Measurements from ENCODE around the gene HSPB7. TPM values are rescaled to one million over a fixed set of nuclear protein-coding genes. Genes with fewer than 3 reads are reported as not detected.
"Not testable (repeated sequence)": the region's sequence is repeated elsewhere in the genome, so short reads cannot be mapped to it uniquely, and the experiment has no call there.

The HSPB7 gene
- not detected for total RNA-seq

DNA sequence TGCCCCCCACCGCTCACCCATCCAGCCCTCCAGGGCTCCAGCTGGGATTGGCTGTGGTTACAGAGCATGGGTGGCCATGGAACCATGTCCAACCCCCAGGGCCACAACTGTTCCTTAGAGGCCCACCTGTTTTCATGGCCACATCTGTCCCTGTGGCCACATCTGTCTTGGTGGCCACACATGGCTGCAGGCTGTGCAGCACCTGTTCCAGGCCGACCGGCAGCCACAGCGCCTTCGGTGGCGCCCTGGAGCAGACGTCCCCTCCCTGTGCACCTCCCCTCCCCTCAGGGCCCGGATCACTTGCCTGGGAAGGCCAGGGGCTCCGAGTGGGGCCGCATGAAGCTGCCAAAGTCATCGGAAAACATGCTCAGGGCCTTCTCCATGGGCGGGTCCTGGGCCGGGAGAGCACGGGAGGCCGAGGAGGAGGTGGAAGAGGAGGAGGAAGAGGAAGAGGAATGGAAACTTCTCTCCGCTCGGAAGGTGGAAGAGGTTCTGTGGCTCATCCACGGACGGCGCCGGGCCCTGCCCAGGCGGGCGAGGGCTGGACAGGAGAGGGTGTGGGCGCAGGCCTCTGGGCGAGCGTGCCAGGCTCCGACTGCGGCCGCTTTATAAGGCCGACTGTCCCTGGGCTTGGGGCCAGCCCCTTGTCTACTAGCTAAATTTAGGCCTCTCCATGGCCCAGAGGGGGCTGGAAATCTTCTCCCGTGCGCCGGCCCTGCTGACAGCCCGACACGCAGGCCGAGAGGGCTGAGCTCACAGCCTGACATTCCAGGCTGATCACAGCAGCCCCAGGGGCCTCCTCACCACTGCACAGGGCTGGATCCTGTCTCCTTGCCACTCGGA is at the start of gene HSPB7:
TSS of gene HSPB7 (minus strand) at position 583 of the 843 bp plus-strand sequence. CDS start at position 503, 80 bp downstream.
- Mint-ChIP-seq H3K4me1 (ENCODE audit: low read depth) (peaks cover 3% of the 10 kb centered on the region), H3K36me3 (ENCODE audit: low read depth) (no peaks in the 10 kb centered on the region), H3K27ac (no peak within 1 kb of the TSS), H3K27me3 (ENCODE audit: low read depth) (no peaks in the 10 kb centered on the region), H3K9me3 (no peaks in the 10 kb centered on the region), H3K4me3 (no peak within 1 kb of the TSS)
- intact Hi-C loops (cut with micrococcal nuclease) = no loop called here
- no peak for DNase-seq
- CTCF ChIA-PET = no interaction called here

GRCh38 chr1:16067127-16067768 is 49.4 kb upstream of the HSPB7 start:
- Mint-ChIP-seq H3K4me1 (ENCODE audit: low read depth) (peaks cover 4% of the 10 kb centered on the region), H3K9me3 (no peaks in the 10 kb centered on the region), H3K36me3 (ENCODE audit: low read depth) (no peaks in the 10 kb centered on the region), H3K4me3 (no peak overlapping the region), H3K27me3 (ENCODE audit: low read depth) (no peaks in the 10 kb centered on the region), H3K27ac (no peak overlapping the region)
- DNase-seq = no peak
- CTCF ChIA-PET = interaction anchor here (0.5 to 2.5 kb wide), 3 partner anchors 15 to 123 kb away, joined by 3 to 7 read pairs (median 4); no protein-coding TSS in a partner anchor
- intact Hi-C loops (cut with micrococcal nuclease) = no loop called here

GRCh38 chr1:16066245-16066644 is 48.4 kb upstream of the HSPB7 start:
- H3K4me3 Mint-ChIP-seq = no peak overlapping the region
- no peak overlapping the region for H3K27ac Mint-ChIP-seq
- H3K27me3 Mint-ChIP-seq (ENCODE audit: low read depth) = no peaks in the 10 kb centered on the region
- H3K36me3 Mint-ChIP-seq (ENCODE audit: low read depth) = no peaks in the 10 kb centered on the region
- DNase-seq = no peak
- intact Hi-C loops (cut with micrococcal nuclease) = no loop called here
- CTCF ChIA-PET = no interaction called here
- H3K9me3 Mint-ChIP-seq = no peaks in the 10 kb centered on the region
- peaks cover 4% of the 10 kb centered on the region for H3K4me1 Mint-ChIP-seq (ENCODE audit: low read depth)

GRCh38 chr1:16065269-16065576 is 47.4 kb upstream of the HSPB7 start:
- Mint-ChIP-seq H3K9me3 (no peaks in the 10 kb centered on the region), H3K27ac (no peak overlapping the region), H3K4me3 (no peak overlapping the region), H3K36me3 (ENCODE audit: low read depth) (no peaks in the 10 kb centered on the region), H3K27me3 (ENCODE audit: low read depth) (no peaks in the 10 kb centered on the region), H3K4me1 (ENCODE audit: low read depth) (peaks cover 3% of the 10 kb centered on the region)
- no peak for DNase-seq
- CTCF ChIA-PET = interaction anchor here (1.0 to 1.4 kb wide), 2 partner anchors 8 to 121 kb away, joined by 3 to 6 read pairs; partner anchors contain the start of gene FAM131C
- intact Hi-C loops (cut with micrococcal nuclease) = no loop called here

DNA sequence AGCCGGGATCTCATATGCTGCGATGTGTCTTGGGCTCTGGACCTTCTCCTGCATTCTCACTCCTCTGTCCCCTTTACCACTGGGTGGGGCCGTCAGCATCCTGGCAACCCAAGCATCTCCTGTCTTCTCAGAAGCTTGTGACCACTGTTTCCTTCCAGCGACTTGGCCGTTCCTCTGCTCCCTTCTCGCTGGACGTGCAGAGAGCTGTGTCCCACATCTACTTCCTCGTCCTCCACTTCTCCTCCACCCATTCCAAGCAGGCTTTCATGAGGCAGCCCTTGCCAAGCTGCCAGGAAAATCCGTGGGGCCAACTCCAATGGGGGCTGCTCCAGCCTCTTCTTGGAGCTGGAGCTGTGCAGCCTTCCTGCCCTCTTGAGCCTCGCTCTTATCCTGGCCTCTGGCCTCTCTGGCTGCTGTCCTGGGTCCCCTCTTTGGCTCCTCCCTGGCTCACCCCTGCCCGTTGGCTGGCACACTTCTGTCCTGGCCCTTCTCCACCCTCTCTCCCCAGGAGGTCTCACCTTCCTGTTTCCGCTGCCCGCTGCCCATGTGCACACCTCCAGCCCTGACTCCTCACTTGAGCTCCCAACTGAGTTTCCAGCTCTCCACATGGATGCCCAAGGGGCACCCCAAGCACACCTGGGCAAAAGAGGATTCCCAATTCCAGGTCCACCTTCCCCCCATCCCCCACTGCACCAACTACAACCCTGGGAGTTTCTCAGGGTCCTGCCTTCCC is 46.9 kb upstream of the HSPB7 start:
- intact Hi-C loops (cut with micrococcal nuclease) = no loop called here
- Mint-ChIP-seq H3K27ac (no peak overlapping the region), H3K4me1 (ENCODE audit: low read depth) (no peaks in the 10 kb centered on the region), H3K4me3 (no peak overlapping the region), H3K27me3 (ENCODE audit: low read depth) (no peaks in the 10 kb centered on the region), H3K36me3 (ENCODE audit: low read depth) (no peaks in the 10 kb centered on the region), H3K9me3 (no peaks in the 10 kb centered on the region)
- CTCF ChIA-PET = interaction anchor here (1.0 to 1.4 kb wide), 2 partner anchors 9 to 122 kb away, joined by 3 to 6 read pairs; partner anchors contain the start of gene FAM131C
- DNase-seq = no peak

GRCh38 chr1:16063921-16064320 is 46.1 kb upstream of the HSPB7 start:
- Mint-ChIP-seq H3K4me3 (no peak overlapping the region), H3K36me3 (ENCODE audit: low read depth) (no peaks in the 10 kb centered on the region), H3K4me1 (ENCODE audit: low read depth) (no peaks in the 10 kb centered on the region), H3K27me3 (ENCODE audit: low read depth) (no peaks in the 10 kb centered on the region), H3K27ac (no peak overlapping the region), H3K9me3 (no peaks in the 10 kb centered on the region)
- CTCF ChIA-PET = interaction anchor here (1.4 kb wide), 1 partner anchor 10 kb away, joined by 6 read pairs; the partner anchor contains the start of gene FAM131C
- DNase-seq = no peak
- intact Hi-C loops (cut with micrococcal nuclease) = no loop called here

GRCh38 chr1:16063226-16063829 is 45.5 kb upstream of the HSPB7 start:
- DNase-seq = no peak
- Mint-ChIP-seq H3K4me3 (no peak overlapping the region), H3K36me3 (ENCODE audit: low read depth) (no peaks in the 10 kb centered on the region), H3K4me1 (ENCODE audit: low read depth) (no peaks in the 10 kb centered on the region), H3K27ac (no peak overlapping the region), H3K27me3 (ENCODE audit: low read depth) (no peaks in the 10 kb centered on the region), H3K9me3 (no peaks in the 10 kb centered on the region)
- CTCF ChIA-PET = no interaction called here
- intact Hi-C loops (cut with micrococcal nuclease) = no loop called here

DNA sequence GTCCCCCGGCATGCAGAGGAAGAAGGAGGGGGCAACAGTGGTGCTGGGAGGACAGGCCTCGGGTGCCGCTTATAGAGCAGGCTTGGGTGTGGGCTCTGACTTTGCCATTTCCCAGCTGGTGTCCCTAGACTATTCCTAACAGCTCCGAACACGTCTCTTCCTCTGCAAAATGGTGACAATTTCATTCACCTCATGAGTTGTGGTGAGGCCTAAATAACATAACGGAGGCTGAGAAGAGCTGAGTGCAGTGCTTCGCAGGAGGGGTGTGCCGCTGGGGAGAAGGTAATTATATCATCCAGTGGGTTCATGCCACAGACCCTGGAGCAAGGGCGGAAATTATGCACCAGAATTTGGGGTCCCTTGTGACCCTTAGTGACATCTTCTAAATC is 44.8 kb upstream of the HSPB7 start:
- DNase-seq; H3K4me3 Mint-ChIP-seq; H3K9me3 Mint-ChIP-seq; H3K4me1 Mint-ChIP-seq (ENCODE audit: low read depth); H3K27ac Mint-ChIP-seq; H3K27me3 Mint-ChIP-seq (ENCODE audit: low read depth); H3K36me3 Mint-ChIP-seq (ENCODE audit: low read depth); intact Hi-C loops (cut with micrococcal nuclease); CTCF ChIA-PET: not testable (repeated sequence)

- H3K36me3 Mint-ChIP-seq (ENCODE audit: low read depth); H3K4me3 Mint-ChIP-seq; H3K4me1 Mint-ChIP-seq (ENCODE audit: low read depth); H3K27me3 Mint-ChIP-seq (ENCODE audit: low read depth); CTCF ChIA-PET; H3K27ac Mint-ChIP-seq; H3K9me3 Mint-ChIP-seq; intact Hi-C loops (cut with micrococcal nuclease); DNase-seq: not testable (repeated sequence)
Observed at GRCh38 chr1:16061989-16062686, 44.3 kb upstream of the HSPB7 start.

DNA sequence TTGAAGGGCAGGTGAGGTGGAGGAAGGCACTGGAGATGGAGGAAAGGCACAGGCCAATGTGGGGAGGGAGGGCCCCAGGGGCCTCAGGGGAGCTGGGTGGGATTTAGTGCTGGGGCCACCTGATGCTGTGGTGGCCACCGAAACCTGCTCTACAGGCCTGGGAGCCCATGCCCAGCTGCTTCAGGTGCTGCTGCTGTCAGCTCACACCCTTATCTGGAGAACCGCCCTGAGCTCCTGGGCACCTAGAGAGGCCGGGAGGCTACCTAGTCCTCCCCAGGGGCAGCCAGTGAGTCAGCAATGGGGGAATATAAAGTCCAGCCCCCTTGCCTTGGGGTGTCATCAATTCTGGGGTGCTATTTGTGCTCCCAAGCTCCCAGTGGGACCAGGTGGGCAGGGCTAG is 43.4 kb upstream of the HSPB7 start:
- H3K36me3 Mint-ChIP-seq (ENCODE audit: low read depth) = no peaks in the 10 kb centered on the region
- H3K27ac Mint-ChIP-seq = no peak overlapping the region
- intact Hi-C loops (cut with micrococcal nuclease) = no loop called here
- no peaks in the 10 kb centered on the region for H3K4me1 Mint-ChIP-seq (ENCODE audit: low read depth)
- DNase-seq = no peak
- CTCF ChIA-PET = interaction anchor here (2.0 kb wide), 1 partner anchor 52 kb away, joined by 5 read pairs; no protein-coding TSS in a partner anchor
- H3K9me3 Mint-ChIP-seq = no peaks in the 10 kb centered on the region
- no peak overlapping the region for H3K4me3 Mint-ChIP-seq
- no peaks in the 10 kb centered on the region for H3K27me3 Mint-ChIP-seq (ENCODE audit: low read depth)

GRCh38 chr1:16058394-16059120 is 40.7 kb upstream of the HSPB7 start:
- H3K36me3 Mint-ChIP-seq (ENCODE audit: low read depth); H3K4me3 Mint-ChIP-seq; H3K9me3 Mint-ChIP-seq; H3K27ac Mint-ChIP-seq; DNase-seq; H3K4me1 Mint-ChIP-seq (ENCODE audit: low read depth); H3K27me3 Mint-ChIP-seq (ENCODE audit: low read depth); intact Hi-C loops (cut with micrococcal nuclease): not testable (repeated sequence)
- CTCF ChIA-PET = interaction anchor here (1.0 kb wide), 1 partner anchor 15 kb away, joined by 4 read pairs; the partner anchor contains the start of gene CLCNKB

Data from activated naive CD4-positive, alpha-beta T cell treated with anti-CD3 and anti-CD28 coated beads for 36 hours (primary cell).